ENCODE measurements around the gene RGP1.

Gene RGP1

GRCh38 chr9:35795695-35796094 is 46.6 kb downstream of the RGP1 start:
- Histone ChIP-seq H3K27ac (ENCODE audit: low read depth, low read length) (no peak overlapping the region), H3K4me1 (ENCODE audit: control insufficient read depth, low read length) (no peaks in the 10 kb centered on the region)

GRCh38 chr9:35797311-35798109 is 48.4 kb downstream of the RGP1 start:
- H3K27ac ChIP-seq (ENCODE audit: low read depth, low read length), result no peak overlapping the region
- H3K4me1 ChIP-seq (ENCODE audit: control insufficient read depth, low read length), result no peaks in the 10 kb centered on the region
- no peaks in the 10 kb centered on the region for H3K79me2 ChIP-seq (ENCODE audit: control insufficient read depth, low read length)
- no peaks in the 10 kb centered on the region for H3K9me3 ChIP-seq (ENCODE audit: control insufficient read depth, insufficient read depth, low read length)
- no peak overlapping the region for H3K4me3 ChIP-seq (ENCODE audit: low read length)
- H3K9me2 ChIP-seq (replicated peaks; ENCODE audit: control insufficient read depth, low read length), result no peaks in the 10 kb centered on the region
- no peak for TF ChIP-seq EZH2phosphoT487 (IDR thresholded peaks at IDR 0.05; ENCODE audit: borderline replicate concordance, low read length)
- TF ChIP-seq CTCF (IDR thresholded peaks at IDR 0.05; ENCODE audit: low read depth, low read length, poor library complexity, severe bottlenecking), result no peak
- H3K4me2 ChIP-seq (ENCODE audit: low read length), result no peak overlapping the region
- H3F3A ChIP-seq (ENCODE audit: control insufficient read depth, insufficient read depth), result no peaks in the 10 kb centered on the region
- no peaks in the 10 kb centered on the region for H3K36me3 ChIP-seq (ENCODE audit: control insufficient read depth, low read length)
- H3K27me3 ChIP-seq (ENCODE audit: control insufficient read depth, low read length), result no peaks in the 10 kb centered on the region
- no peaks in the 10 kb centered on the region for H4K20me1 ChIP-seq (ENCODE audit: control insufficient read depth, insufficient read depth, low read depth, low read length)

More at GRCh38 chr9:35795695-35796094, 46.6 kb downstream of the RGP1 start:
- Histone ChIP-seq H3F3A (ENCODE audit: control insufficient read depth, insufficient read depth) (no peaks in the 10 kb centered on the region), H4K20me1 (ENCODE audit: control insufficient read depth, insufficient read depth, low read depth, low read length) (no peaks in the 10 kb centered on the region), H3K4me3 (ENCODE audit: low read length) (no peak overlapping the region), H3K4me2 (ENCODE audit: low read length) (no peak overlapping the region), H3K9me3 (ENCODE audit: control insufficient read depth, insufficient read depth, low read length) (no peaks in the 10 kb centered on the region), H3K27me3 (ENCODE audit: control insufficient read depth, low read length) (no peaks in the 10 kb centered on the region), H3K9me2 (replicated peaks; ENCODE audit: control insufficient read depth, low read length) (no peaks in the 10 kb centered on the region), H3K36me3 (ENCODE audit: control insufficient read depth, low read length) (no peaks in the 10 kb centered on the region), H3K79me2 (ENCODE audit: control insufficient read depth, low read length) (no peaks in the 10 kb centered on the region)
- TF ChIP-seq EZH2phosphoT487 (IDR thresholded peaks at IDR 0.05; ENCODE audit: borderline replicate concordance, low read length) (no peak), CTCF (IDR thresholded peaks at IDR 0.05; ENCODE audit: low read depth, low read length, poor library complexity, severe bottlenecking) (no peak)

GRCh38 chr9:35798658-35799374 is 49.7 kb downstream of the RGP1 start:
- no peaks in the 10 kb centered on the region for H4K20me1 ChIP-seq (ENCODE audit: control insufficient read depth, insufficient read depth, low read depth, low read length)
- H3K4me1 ChIP-seq (ENCODE audit: control insufficient read depth, low read length), result no peaks in the 10 kb centered on the region
- no peaks in the 10 kb centered on the region for H3K9me3 ChIP-seq (ENCODE audit: control insufficient read depth, insufficient read depth, low read length)
- no peaks in the 10 kb centered on the region for H3K79me2 ChIP-seq (ENCODE audit: control insufficient read depth, low read length)
- no peaks in the 10 kb centered on the region for H3K27me3 ChIP-seq (ENCODE audit: control insufficient read depth, low read length)
- H3K4me2 ChIP-seq (ENCODE audit: low read length), result no peak overlapping the region
- H3K9me2 ChIP-seq (replicated peaks; ENCODE audit: control insufficient read depth, low read length), result no peaks in the 10 kb centered on the region
- H3F3A ChIP-seq (ENCODE audit: control insufficient read depth, insufficient read depth), result no peaks in the 10 kb centered on the region
- H3K36me3 ChIP-seq (ENCODE audit: control insufficient read depth, low read length), result no peaks in the 10 kb centered on the region
- no peak overlapping the region for H3K27ac ChIP-seq (ENCODE audit: low read depth, low read length)
- H3K4me3 ChIP-seq (ENCODE audit: low read length), result no peak overlapping the region
- no peak for TF ChIP-seq CTCF (IDR thresholded peaks at IDR 0.05; ENCODE audit: low read depth, low read length, poor library complexity, severe bottlenecking)
- TF ChIP-seq EZH2phosphoT487 (IDR thresholded peaks at IDR 0.05; ENCODE audit: borderline replicate concordance, low read length), result no peak

Data from DOHH2 (cell line).